WTC11 (cell line): ENCODE data around the gene PRSS8. TPM values are rescaled to one million over a fixed set of nuclear protein-coding genes. Genes with fewer than 3 reads are reported as not detected.

ENCODE experiments used
- ATAC-seq: fragments of 200-7000 bp; cut with Tn5 transposase; 2 replicates; pipeline ENCODE4 v1.10.0; 2021; ENCODE audit warnings: mild to moderate bottlenecking, moderate library complexity
- CTCF ChIA-PET: fragments of 300-600 bp; sonication (Branson Sonifier 250); formaldehyde crosslinking; loops from one replicate; lab custom pipeline; 2021; ENCODE audit warnings: antibody characterized with exemption; lab: Charles Lee
- POLR2A ChIA-PET: fragments of 350-600 bp; sonication (Branson Sonifier 250); formaldehyde crosslinking; loops from one replicate; lab custom pipeline; 2021; ENCODE audit warnings: antibody characterized with exemption; lab: Charles Lee
- DNase-seq: peaks from one replicate; pipeline ENCODE4 v3.0.0; 2021; ENCODE audit warnings: low spot score
- H3K27ac Mint-ChIP-seq: 2 replicates; pipeline ENCODE4 v1.8.0; 2021; ENCODE audit warnings: mixed read lengths
- H3K27me3 Mint-ChIP-seq: 2 replicates; pipeline ENCODE4 v1.8.0; 2021; ENCODE audit warnings: low read depth, mild to moderate bottlenecking, moderate library complexity, mixed read lengths
- H3K36me3 Mint-ChIP-seq: 2 replicates; pipeline ENCODE4 v1.8.0; 2021; ENCODE audit warnings: mixed read lengths
- H3K4me1 Mint-ChIP-seq: 2 replicates; pipeline ENCODE4 v1.8.0; 2022; ENCODE audit warnings: mixed read lengths
- H3K4me3 Mint-ChIP-seq: 2 replicates; pipeline ENCODE4 v1.8.0; 2021; ENCODE audit warnings: mild to moderate bottlenecking, moderate library complexity, mixed read lengths
- H3K9me3 Mint-ChIP-seq: 2 replicates; pipeline ENCODE4 v1.8.0; 2021; ENCODE audit warnings: mixed read lengths
- ATF2 ChIP-seq: sonication (generic); formaldehyde crosslinking; IDR thresholded peaks from 2 replicates; pipeline ENCODE4 v1.8.1; 2022; ENCODE audit warnings: low read depth, missing genetic modification reagents, borderline replicate concordance
- CBFB ChIP-seq: sonication (generic); formaldehyde crosslinking; IDR thresholded peaks from 2 replicates; pipeline ENCODE4 v1.8.1; 2022; ENCODE audit warnings: mild to moderate bottlenecking, low read depth, missing genetic modification reagents
- E2F4 ChIP-seq: sonication (generic); formaldehyde crosslinking; IDR thresholded peaks from 2 replicates; pipeline ENCODE4 v1.8.1; 2022; ENCODE audit warnings: low read depth, mild to moderate bottlenecking, moderate library complexity, missing genetic modification reagents, borderline replicate concordance
- E2F5 ChIP-seq: sonication (generic); formaldehyde crosslinking; IDR thresholded peaks from 2 replicates; pipeline ENCODE4 v1.8.1; 2022; ENCODE audit warnings: mild to moderate bottlenecking, moderate library complexity, missing genetic modification reagents
- MLX ChIP-seq: sonication (generic); formaldehyde crosslinking; IDR thresholded peaks from 2 replicates; pipeline ENCODE4 v1.8.1; 2023; ENCODE audit warnings: mild to moderate bottlenecking, missing genetic modification reagents, moderate library complexity
- NFE2L1 ChIP-seq: sonication (generic); formaldehyde crosslinking; IDR thresholded peaks from 2 replicates; pipeline ENCODE4 v1.8.1; 2023; ENCODE audit warnings: missing genetic modification reagents
- TEAD1 ChIP-seq: sonication (generic); formaldehyde crosslinking; IDR thresholded peaks from 2 replicates; pipeline ENCODE4 v1.8.0; 2022; ENCODE audit warnings: mild to moderate bottlenecking, missing genetic modification reagents
- TP53 ChIP-seq: sonication (generic); formaldehyde crosslinking; IDR thresholded peaks from 2 replicates; pipeline ENCODE4 v1.8.1; 2023; ENCODE audit warnings: mild to moderate bottlenecking, missing genetic modification reagents
- ZNF138 ChIP-seq: sonication (generic); formaldehyde crosslinking; conservative IDR thresholded peaks from 2 replicates; pipeline ENCODE4 v1.8.1; 2022; ENCODE audit warnings: mild to moderate bottlenecking, moderate library complexity, missing genetic modification reagents
- ZNF232 ChIP-seq: sonication (generic); formaldehyde crosslinking; IDR thresholded peaks from 2 replicates; pipeline ENCODE4 v1.8.0; 2022; ENCODE audit warnings: mild to moderate bottlenecking, missing genetic modification reagents
- ZNF281 ChIP-seq: sonication (generic); formaldehyde crosslinking; IDR thresholded peaks from 2 replicates; pipeline ENCODE4 v1.8.0; 2023; ENCODE audit warnings: mild to moderate bottlenecking, missing genetic modification reagents
- ZNF416 ChIP-seq: fragments of 250-450 bp; sonication (Bioruptor Pico); IDR thresholded peaks from 2 replicates; pipeline ENCODE4 v1.9.0; 2021; ENCODE audit warnings: mild to moderate bottlenecking, inconsistent platforms
- ZNF671 ChIP-seq: fragments of 250-450 bp; sonication (Bioruptor Pico); IDR thresholded peaks from 2 replicates; pipeline ENCODE4 v1.8.0; 2021; ENCODE audit warnings: mild to moderate bottlenecking
- total RNA-seq: library from RNA; stranded (reverse); gene quantifications from 3 replicates; pipeline ENCODE4 v1.2.3, GENCODE V29; 2021
- TF ChIP-seq, protein P1 (sequence below): sonication (generic); formaldehyde crosslinking; IDR thresholded peaks from 2 replicates; pipeline ENCODE4 v1.8.1; 2023; ENCODE audit warnings: mild to moderate bottlenecking, moderate library complexity, missing genetic modification reagents
- TF ChIP-seq, protein P2 (sequence below): sonication (generic); formaldehyde crosslinking; IDR thresholded peaks from 2 replicates; pipeline ENCODE4 v1.8.0; 2022; ENCODE audit warnings: mild to moderate bottlenecking, missing genetic modification reagents
- TF ChIP-seq, protein P3 (sequence below): sonication (generic); formaldehyde crosslinking; IDR thresholded peaks from 2 replicates; pipeline ENCODE4 v1.8.0; 2022; ENCODE audit warnings: mild to moderate bottlenecking, missing genetic modification reagents
- TF ChIP-seq, protein P4 (sequence below): sonication (generic); formaldehyde crosslinking; IDR thresholded peaks from 2 replicates; pipeline ENCODE4 v1.8.1; 2023; ENCODE audit warnings: mild to moderate bottlenecking, missing genetic modification reagents, borderline replicate concordance

Gene PRSS8
- total RNA-seq, 1 experiment from 2014 or later = 78.8 TPM

GRCh38 chr16:31099860-31100638 is 35.5 kb downstream of the PRSS8 start:
- ATAC-seq (no peak), DNase-seq (no peak)
- 0 out of 2 replicates have a peak, but pooled peaks cover 4% of the 10 kb centered on the region for H3K9me3 Mint-ChIP-seq
- H3K4me3 Mint-ChIP-seq = no peak overlapping the region
- ChIA-PET CTCF (interaction anchor here (1.6 to 3.3 kb wide), 2 partner anchors 42 to 115 kb away, joined by 8 to 11 read pairs; partner anchors contain the start of gene HSD3B7), POLR2A (no interaction called here)
- peaks cover 5% of the 10 kb centered on the region for H3K4me1 Mint-ChIP-seq
- H3K36me3 Mint-ChIP-seq = no peaks in the 10 kb centered on the region
- no peak for TF ChIP-seq ATF2
- no peak for TF ChIP-seq ZNF416 (CRISPR knock-in tag)
- TF ChIP-seq, protein P1, sequence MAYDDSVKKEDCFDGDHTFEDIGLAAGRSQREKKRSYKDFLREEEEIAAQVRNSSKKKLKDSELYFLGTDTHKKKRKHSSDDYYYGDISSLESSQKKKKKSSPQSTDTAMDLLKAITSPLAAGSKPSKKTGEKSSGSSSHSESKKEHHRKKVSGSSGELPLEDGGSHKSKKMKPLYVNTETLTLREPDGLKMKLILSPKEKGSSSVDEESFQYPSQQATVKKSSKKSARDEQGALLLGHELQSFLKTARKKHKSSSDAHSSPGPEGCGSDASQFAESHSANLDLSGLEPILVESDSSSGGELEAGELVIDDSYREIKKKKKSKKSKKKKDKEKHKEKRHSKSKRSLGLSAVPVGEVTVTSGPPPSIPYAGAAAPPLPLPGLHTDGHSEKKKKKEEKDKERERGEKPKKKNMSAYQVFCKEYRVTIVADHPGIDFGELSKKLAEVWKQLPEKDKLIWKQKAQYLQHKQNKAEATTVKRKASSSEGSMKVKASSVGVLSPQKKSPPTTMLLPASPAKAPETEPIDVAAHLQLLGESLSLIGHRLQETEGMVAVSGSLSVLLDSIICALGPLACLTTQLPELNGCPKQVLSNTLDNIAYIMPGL = no peak
- H3K27me3 Mint-ChIP-seq = peaks cover 11% of the 10 kb centered on the region
- H3K27ac Mint-ChIP-seq = no peak overlapping the region

GRCh38 chr16:31094424-31095120 is 41.0 kb downstream of the PRSS8 start, which contains the start of gene VKORC1:
Gene VKORC1, minus strand, starts transcription at chr16:31094797. Its CDS starts 68 bp downstream, at chr16:31094729.
- Mint-ChIP-seq H3K4me1 (peaks cover 14% of the 10 kb centered on the region), H3K4me3 (peak within 1 kb of the TSS; percentile 87), H3K27me3 (peaks cover 2% of the 10 kb centered on the region; the same call in 1 of the 2 replicates), H3K27ac (peak within 1 kb of the TSS; percentile 84), H3K9me3 (0 out of 2 replicates have a peak, but pooled peaks cover 4% of the 10 kb centered on the region), H3K36me3 (peaks cover 12% of the 10 kb centered on the region)
- ChIA-PET CTCF (interaction anchor here (0.6 to 3.2 kb wide), 6 partner anchors 13 to 147 kb away, joined by 3 to 24 read pairs (median 4); partner anchors contain the start of genes HSD3B7, ZNF646 and ZNF668), POLR2A (interaction anchor here (0.8 kb wide), 1 partner anchor 21 kb away, joined by 3 read pairs; the partner anchor contains the start of genes ZNF646 and ZNF668)
- DNase-seq (peak; percentile 95), ATAC-seq (peak; percentile 94)
- TF ChIP-seq ZNF281 (CRISPR knock-in tag) (no peak), ZNF232 (CRISPR knock-in tag) (peak; percentile 40; the same call in 1 of the 2 replicates), ZNF671 (CRISPR knock-in tag) (no peak), E2F5 (CRISPR knock-in tag) (peak; percentile 46; the same call in 1 of the 2 replicates), TP53 (no peak), MLX (CRISPR knock-in tag) (no peak), E2F4 (0 out of 2 replicates have a peak, but pooled peaks have one; percentile 26), NFE2L1 (CRISPR knock-in tag) (no peak), ZNF138 (no peak), CBFB (CRISPR knock-in tag) (no peak), TEAD1 (CRISPR knock-in tag) (no peak)
- TF ChIP-seq, protein P2, sequence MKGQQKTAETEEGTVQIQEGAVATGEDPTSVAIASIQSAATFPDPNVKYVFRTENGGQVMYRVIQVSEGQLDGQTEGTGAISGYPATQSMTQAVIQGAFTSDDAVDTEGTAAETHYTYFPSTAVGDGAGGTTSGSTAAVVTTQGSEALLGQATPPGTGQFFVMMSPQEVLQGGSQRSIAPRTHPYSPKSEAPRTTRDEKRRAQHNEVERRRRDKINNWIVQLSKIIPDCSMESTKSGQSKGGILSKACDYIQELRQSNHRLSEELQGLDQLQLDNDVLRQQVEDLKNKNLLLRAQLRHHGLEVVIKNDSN (CRISPR knock-in tag) = peak; percentile 48; the same call in 1 of the 2 replicates
- TF ChIP-seq, protein P3, sequence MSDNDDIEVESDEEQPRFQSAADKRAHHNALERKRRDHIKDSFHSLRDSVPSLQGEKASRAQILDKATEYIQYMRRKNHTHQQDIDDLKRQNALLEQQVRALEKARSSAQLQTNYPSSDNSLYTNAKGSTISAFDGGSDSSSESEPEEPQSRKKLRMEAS (CRISPR knock-in tag) = peak; percentile 74
- TF ChIP-seq, protein P4, sequence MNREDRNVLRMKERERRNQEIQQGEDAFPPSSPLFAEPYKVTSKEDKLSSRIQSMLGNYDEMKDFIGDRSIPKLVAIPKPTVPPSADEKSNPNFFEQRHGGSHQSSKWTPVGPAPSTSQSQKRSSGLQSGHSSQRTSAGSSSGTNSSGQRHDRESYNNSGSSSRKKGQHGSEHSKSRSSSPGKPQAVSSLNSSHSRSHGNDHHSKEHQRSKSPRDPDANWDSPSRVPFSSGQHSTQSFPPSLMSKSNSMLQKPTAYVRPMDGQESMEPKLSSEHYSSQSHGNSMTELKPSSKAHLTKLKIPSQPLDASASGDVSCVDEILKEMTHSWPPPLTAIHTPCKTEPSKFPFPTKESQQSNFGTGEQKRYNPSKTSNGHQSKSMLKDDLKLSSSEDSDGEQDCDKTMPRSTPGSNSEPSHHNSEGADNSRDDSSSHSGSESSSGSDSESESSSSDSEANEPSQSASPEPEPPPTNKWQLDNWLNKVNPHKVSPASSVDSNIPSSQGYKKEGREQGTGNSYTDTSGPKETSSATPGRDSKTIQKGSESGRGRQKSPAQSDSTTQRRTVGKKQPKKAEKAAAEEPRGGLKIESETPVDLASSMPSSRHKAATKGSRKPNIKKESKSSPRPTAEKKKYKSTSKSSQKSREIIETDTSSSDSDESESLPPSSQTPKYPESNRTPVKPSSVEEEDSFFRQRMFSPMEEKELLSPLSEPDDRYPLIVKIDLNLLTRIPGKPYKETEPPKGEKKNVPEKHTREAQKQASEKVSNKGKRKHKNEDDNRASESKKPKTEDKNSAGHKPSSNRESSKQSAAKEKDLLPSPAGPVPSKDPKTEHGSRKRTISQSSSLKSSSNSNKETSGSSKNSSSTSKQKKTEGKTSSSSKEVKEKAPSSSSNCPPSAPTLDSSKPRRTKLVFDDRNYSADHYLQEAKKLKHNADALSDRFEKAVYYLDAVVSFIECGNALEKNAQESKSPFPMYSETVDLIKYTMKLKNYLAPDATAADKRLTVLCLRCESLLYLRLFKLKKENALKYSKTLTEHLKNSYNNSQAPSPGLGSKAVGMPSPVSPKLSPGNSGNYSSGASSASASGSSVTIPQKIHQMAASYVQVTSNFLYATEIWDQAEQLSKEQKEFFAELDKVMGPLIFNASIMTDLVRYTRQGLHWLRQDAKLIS (CRISPR knock-in tag) = no peak
